Neural progenitor cell (in vitro differentiated cells): ENCODE data around the gene KCNK3.

Source experiments
- CTCF ChIP-seq: fragments of 200-600 bp; sonication (generic); IDR thresholded peaks from 2 replicates; pipeline ENCODE4 v1.5.1; 2017; ENCODE audit warnings: antibody characterized with exemption, mild to moderate bottlenecking
- EZH2 ChIP-seq: fragments of 200-600 bp; sonication (generic); IDR thresholded peaks from 2 replicates; pipeline ENCODE4 v1.6.1; 2017; ENCODE audit warnings: antibody characterized with exemption, mild to moderate bottlenecking, moderate library complexity

- no peak for TF ChIP-seq EZH2
- no peak for TF ChIP-seq CTCF
These were observed 10.9 kb upstream of the KCNK3 start for GRCh38 chr2:26681656-26682055.
